ENCODE data around the gene IRS1.

Gene IRS1

GRCh38 chr2:226755631-226756030 lies 44.0 kb downstream of the IRS1 start:
- DNase-seq (ENCODE audit: low spot score), result no peak

DNA sequence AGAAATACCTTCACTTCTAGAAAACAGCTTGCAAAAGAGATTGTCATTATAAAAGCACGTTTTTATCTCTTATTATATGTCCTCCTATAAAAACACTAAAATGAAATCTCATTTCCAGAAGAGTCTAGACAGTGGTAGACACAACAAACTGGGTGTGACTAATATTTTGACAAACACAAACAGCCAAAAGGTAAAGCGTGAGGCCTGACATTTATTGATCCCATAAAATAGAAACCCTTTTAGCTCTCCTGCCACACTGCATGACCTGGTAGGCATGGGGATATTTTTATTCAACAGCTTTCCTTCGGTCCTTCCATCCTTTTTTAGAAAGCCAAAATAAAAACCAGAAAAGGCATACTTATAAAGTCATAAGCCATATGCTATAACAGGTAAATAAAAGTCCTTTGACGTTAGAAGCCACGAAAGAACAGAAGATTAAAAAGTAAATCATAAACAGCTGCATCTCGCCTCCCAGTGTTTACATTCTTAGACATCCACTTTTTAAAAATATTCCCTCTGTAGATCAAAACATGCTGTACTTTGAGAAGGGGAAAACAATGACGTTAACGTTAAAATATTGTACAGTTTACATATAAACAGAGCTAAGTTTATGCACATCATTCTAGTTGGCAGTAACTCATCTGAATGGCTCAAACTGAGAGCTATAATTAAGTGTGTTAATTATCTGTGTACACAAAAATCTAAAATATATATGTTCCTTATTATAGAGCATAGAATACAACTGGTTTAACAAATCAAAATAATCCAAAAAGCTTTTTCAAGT lies 44.6 kb downstream of the IRS1 start:
- no peak for DNase-seq (ENCODE audit: low spot score)

DNA sequence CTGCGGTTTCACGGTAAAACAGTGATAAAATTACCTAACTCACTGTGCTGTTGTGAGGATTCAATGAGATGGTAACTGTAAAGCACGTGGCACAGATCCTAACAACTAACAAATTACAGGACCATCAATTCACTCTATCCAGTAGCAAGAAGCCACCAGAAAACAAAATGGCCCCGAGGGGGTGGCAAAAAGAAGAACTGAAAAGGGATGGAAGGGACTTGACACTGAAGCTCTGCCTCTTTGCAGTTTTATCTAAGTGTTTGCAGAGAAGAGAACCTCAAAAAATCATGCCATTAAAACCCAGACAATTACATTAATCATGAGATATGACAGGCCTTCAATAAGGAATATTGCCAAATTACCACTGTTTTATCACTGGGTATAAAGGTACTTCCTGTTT lies 46.7 kb downstream of the IRS1 start:
- no peak for DNase-seq (ENCODE audit: low spot score)

GRCh38 chr2:226747288-226747687 lies 52.3 kb downstream of the IRS1 start:
- no peak for DNase-seq (ENCODE audit: low spot score)

- DNase-seq (ENCODE audit: low spot score), result no peak
Measured at GRCh38 chr2:226746196-226746800, 53.3 kb downstream of the IRS1 start.

DNA sequence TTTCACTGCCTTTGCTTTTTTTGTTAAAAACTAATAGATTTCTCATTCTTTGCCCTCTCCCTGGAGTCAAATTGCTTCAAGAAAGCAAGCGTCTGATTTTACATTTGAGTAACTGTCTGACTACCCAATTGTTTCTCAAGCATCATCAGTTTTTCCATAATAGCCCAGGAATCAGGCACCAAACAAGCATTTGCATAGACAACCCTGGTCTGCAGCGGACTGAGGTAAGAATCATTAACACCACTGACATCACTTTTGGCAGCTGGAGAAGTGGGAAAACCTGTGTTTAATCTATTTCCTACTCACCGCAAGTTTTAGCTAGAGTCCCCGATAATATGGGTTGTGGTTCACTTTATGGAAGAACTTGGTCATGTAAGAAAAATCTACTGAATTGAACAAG lies 55.7 kb downstream of the IRS1 start:
- DNase-seq (ENCODE audit: low spot score), result no peak

- no peak for DNase-seq (ENCODE audit: low spot score)
Measured at GRCh38 chr2:226742347-226742746, 57.3 kb downstream of the IRS1 start.

GRCh38 chr2:226740039-226740648 lies 59.5 kb downstream of the IRS1 start:
- DNase-seq (ENCODE audit: low spot score), result no peak

GRCh38 chr2:226739545-226740030 lies 60.0 kb downstream of the IRS1 start:
- no peak for DNase-seq (ENCODE audit: low spot score)

DNA sequence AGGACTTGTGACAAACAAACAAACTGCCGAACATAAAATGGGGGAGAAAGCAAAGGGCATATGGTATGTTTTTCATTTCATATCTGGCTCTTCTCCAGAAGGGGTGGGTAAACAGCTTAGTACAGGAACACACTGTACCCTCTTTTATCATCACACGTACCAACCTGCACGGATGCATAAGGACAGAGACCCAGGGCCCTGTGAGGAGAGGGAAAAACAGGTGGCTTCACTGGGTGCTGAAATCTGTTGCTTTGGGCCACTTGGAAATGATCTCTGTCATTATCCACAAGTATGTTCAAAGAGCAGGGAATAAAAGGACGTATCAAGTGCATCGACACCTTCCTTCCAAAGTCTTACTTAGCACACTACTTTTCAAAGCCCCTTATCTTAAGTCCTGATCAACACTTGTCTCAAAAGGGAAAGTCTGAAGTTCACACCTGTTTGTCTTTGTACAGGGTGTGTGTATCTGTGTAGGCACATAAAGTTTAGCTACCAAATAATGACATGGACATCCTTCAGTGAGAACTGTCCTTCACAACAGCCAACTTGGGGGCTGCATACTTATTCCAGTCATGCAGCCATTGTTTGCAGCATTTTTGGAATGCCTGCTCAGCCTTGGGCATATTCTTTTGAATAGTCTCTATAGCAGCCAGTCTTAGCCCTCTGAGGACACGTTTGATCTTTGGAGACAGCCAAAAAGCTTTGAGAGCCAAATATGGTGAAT lies 60.6 kb downstream of the IRS1 start:
- DNase-seq (ENCODE audit: low spot score), result no peak

GRCh38 chr2:226738191-226738820 lies 61.3 kb downstream of the IRS1 start:
- no peak for DNase-seq (ENCODE audit: low spot score)

GRCh38 chr2:226736382-226736781 lies 63.2 kb downstream of the IRS1 start:
- DNase-seq (ENCODE audit: low spot score), result no peak

GRCh38 chr2:226733927-226734564 lies 65.6 kb downstream of the IRS1 start:
- DNase-seq (ENCODE audit: low spot score), result no peak

DNA sequence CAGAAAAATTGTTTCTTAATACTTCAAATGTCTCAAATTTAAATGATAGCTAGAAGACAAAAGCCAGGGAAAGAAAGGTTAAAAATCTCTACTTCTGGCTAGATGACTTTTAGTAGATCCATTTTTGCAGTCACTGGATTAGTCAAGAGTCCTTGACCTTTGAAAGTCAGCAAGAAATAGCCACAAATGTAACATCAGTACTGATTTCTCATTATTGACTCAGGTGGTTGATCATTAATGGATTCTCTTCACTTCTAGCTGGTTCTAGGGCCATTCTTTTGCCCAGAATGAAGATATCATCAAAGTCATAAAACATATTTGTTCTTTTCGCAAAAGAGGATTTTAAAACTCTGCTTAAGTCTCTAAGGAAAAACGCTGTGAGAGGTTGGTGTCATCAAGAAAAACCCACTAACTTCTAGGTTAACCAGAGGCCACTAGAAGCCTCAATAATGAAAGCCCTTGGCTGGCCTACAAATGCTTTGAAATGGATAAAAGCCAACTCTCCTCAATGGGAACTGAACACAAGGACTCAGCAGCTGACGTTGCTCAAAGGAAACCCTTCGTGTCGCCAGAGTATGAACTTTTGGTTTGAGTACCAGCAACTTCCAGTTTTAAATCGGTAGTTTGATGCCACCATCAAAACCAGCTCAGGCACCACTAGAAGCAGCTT lies 66.3 kb downstream of the IRS1 start:
- DNase-seq (ENCODE audit: low spot score), result peak; percentile 43

GRCh38 chr2:226732478-226733188 lies 67.0 kb downstream of the IRS1 start:
- no peak for DNase-seq (ENCODE audit: low spot score)

DNA sequence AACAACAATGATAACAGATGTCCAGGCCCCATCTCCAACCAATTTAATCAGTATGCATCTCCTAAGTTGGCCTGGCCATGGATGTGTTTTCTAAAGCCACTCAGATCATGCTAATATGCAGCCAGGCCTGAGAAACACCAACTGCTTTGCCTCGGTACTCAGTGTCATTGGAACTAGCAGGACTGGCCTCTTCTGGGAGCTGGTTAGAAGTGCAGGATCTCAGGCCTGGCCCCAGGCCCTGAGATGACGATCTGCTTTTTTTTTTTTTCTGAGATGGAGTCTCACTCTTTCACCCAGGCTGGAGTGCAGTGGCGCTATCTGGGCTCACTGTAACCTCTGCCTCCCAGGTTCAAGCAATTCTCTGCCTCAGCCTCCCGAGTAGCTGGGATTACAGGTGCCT lies 69.1 kb downstream of the IRS1 start:
- DNase-seq (ENCODE audit: low spot score), result peak; percentile 24

GRCh38 chr2:226728996-226729395 lies 70.6 kb downstream of the IRS1 start:
- no peak for DNase-seq (ENCODE audit: low spot score)

DNA sequence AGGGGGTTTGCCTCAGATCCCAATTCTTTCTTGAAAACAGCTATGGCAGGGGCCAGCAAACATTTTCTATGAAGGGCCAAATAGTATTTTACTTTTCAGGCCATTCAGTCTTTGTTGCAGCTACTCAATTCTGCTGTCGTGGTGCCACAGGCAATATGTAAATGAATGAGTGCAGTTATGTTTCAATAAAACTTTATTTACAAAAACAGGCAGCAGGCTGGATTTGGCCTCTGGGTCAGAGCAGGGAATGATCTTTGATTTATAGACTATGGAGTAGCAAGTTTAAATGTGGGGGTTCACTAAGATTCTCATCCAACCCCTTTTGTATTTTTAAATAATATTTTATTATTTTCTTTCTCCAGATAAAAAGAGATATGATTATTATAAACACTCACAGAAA lies 72.4 kb downstream of the IRS1 start:
- no peak for DNase-seq (ENCODE audit: low spot score)

DNA sequence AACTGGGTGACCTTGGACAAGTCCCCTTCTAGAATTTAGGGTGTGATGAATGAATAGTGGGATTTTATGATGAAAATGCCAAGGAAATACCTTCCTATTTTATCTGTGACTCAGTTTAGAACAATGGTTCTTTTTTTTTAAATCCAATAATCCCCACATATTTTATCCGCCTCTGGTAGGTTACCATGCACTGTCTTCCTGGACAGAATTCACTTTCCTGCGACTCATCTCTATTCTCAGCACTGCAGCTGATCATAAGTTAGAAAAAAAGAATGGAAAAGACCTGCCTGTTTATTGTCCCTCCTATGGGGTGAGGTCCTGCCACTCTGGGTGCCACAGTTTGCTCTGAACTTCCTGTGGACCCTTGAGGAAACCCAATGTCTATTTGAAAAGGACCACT lies 73.1 kb downstream of the IRS1 start:
- DNase-seq (ENCODE audit: low spot score), result no peak

- no peak for DNase-seq (ENCODE audit: low spot score)
Measured at GRCh38 chr2:226725126-226725860, 74.3 kb downstream of the IRS1 start.
